Vagina (tissue), 2 donors: Measurements from ENCODE around the gene LAMTOR1.

ENCODE experiments used
- CTCF ChIP-seq, 3 experiments: fragments of 450-650 bp in 2 of 3; fragments of 200-600 bp in 1 of 3; sonication (generic) in 1 of 3; IDR thresholded peaks; one replicate each; pipeline ENCODE4 v1.5.1; 2017 to 2019; ENCODE audit warnings: antibody characterized with exemption in 3 of 3, mild to moderate bottlenecking in 2 of 3, moderate library complexity in 2 of 3
- POLR2AphosphoS5 ChIP-seq, 2 donors: sonication (generic); formaldehyde crosslinking; IDR thresholded peaks; one replicate each; pipeline ENCODE4 v1.9.0; 2017; ENCODE audit warnings: antibody characterized with exemption in 2 of 2, mild to moderate bottlenecking in 2 of 2, low read depth in 1 of 2; ENCODE audit not compliant: insufficient read depth in 1 of 2

- no peak for TF ChIP-seq CTCF (IDR thresholded peaks at IDR 0.05)
- no peak for TF ChIP-seq POLR2AphosphoS5 (IDR thresholded peaks at IDR 0.05; ENCODE audit: insufficient read depth in 1 of 2, low read depth in 1 of 2)
Measured at GRCh38 chr11:72141066-72141465, 38.0 kb upstream of the LAMTOR1 start.
